Measurements from ENCODE around the gene ZBTB7B.

- TF ChIP-seq CTCF (IDR thresholded peaks at IDR 0.05) = no peak
- no peak for TF ChIP-seq POLR2A (IDR thresholded peaks at IDR 0.05)
- no peak for TF ChIP-seq POLR2AphosphoS5 (IDR thresholded peaks at IDR 0.05; ENCODE audit: insufficient read depth in 1 of 2, low read depth in 1 of 2)
Measured at GRCh38 chr1:154956544-154956941, 46.1 kb upstream of the ZBTB7B start.
